Measurements from ENCODE around the gene RSPH1.

DNA sequence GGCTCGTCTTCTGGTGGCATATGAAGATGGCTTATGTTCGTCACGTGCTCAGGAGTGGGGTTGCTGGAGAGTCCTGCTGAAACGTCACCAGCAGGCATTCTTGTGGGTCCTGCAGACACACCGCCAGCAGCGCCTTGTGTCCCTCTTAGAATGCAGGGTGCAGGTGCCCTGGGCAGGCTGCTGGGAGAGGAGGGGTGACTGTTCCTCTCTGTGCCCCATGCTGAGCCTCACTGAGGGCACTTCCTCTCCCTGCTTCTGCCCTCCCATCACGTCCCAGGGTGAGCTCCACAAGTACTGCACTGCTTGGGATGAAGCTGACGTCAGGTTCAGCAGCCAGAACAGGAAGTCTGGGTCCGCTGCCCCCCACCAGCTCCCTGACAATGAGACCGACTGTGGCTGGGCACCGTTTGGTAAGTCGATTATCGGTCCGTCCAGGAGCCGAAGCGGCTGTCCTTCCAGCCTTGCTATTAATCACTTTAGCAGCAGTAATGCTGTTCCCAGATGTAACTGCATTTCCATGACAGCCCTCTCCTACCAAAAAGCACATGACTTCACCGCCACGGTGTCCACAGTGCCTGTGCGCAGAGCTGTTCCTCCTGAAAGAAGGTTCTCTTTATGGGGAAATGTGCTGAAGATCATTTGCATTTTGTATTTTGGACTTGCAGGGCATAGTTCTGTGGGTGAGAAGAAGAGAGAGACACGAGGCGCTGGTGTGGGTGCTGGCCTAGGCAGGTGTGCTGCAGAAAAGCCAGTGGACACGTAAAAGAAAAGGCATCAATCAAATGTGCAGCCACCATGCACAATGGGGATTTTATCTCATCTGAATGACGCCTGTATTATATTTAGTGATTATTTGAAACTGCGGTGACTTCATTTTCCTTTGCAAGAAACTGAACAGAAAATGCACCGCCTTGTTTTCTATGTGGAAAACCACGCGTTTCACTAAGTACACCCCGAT, 38.7 kb upstream of the RSPH1 start:
- TF ChIP-seq OSR1 (CRISPR knock-in tag; IDR thresholded peaks at IDR 0.05) (no peak), ISL1 (CRISPR knock-in tag; IDR thresholded peaks at IDR 0.05) (no peak), PPARA (CRISPR knock-in tag; IDR thresholded peaks at IDR 0.05; ENCODE audit: borderline replicate concordance) (no peak), CSDC2 (CRISPR knock-in tag; IDR thresholded peaks at IDR 0.05) (no peak), TSHZ2 (CRISPR knock-in tag; IDR thresholded peaks at IDR 0.05) (no peak), ZNF565 (CRISPR knock-in tag; conservative IDR thresholded peaks at IDR 0.05; ENCODE audit: low read depth) (no peak)
